Skeletal muscle tissue (tissue), 4 donors: Measurements from ENCODE around the gene NPPA. TPM values are rescaled to one million over a fixed set of nuclear protein-coding genes. Genes with fewer than 3 reads are reported as not detected.

Experiments
- H3K27ac ChIP-seq: one replicate; pipeline ENCODE4 v1.7.0; 2013; ENCODE audit warnings: mild to moderate bottlenecking, low read depth, low read length, inconsistent platforms
- H3K27me3 ChIP-seq, 3 donors: one replicate each; pipeline ENCODE4 v1.7.0; 2013; ENCODE audit warnings: low read length in 3 of 3; ENCODE audit not compliant: control insufficient read depth in 3 of 3, insufficient read depth in 3 of 3
- H3K36me3 ChIP-seq, 3 donors: one replicate each; pipeline ENCODE4 v1.7.0; 2013; ENCODE audit warnings: low read length in 3 of 3; ENCODE audit not compliant: control insufficient read depth in 3 of 3, insufficient read depth in 3 of 3
- H3K4me1 ChIP-seq, 3 donors: one replicate each; pipeline ENCODE4 v1.7.0; 2013; ENCODE audit warnings: low read length in 3 of 3, mild to moderate bottlenecking in 3 of 3; ENCODE audit not compliant: control insufficient read depth in 3 of 3, insufficient read depth in 3 of 3
- H3K4me3 ChIP-seq, 3 donors: one replicate each; pipeline ENCODE4 v1.7.0; 2013; ENCODE audit warnings: low read length in 3 of 3
- H3K9ac ChIP-seq, 3 donors: one replicate each; pipeline ENCODE4 v1.7.0; 2013; ENCODE audit warnings: low read length in 3 of 3, mild to moderate bottlenecking in 3 of 3, moderate library complexity in 2 of 3, low read depth in 1 of 3
- H3K9me3 ChIP-seq, 3 donors: one replicate each; pipeline ENCODE4 v1.7.0; 2013; ENCODE audit warnings: low read length in 3 of 3; ENCODE audit not compliant: control insufficient read depth in 3 of 3
- total RNA-seq: library from RNA; depleted of rRNA; stranded (reverse); fragments of >200 nt; gene quantifications from one replicate; pipeline ENCODE4 v1.2.3, GENCODE V29; 2014
- donor health status: Osteomylitis.

The NPPA gene
- total RNA-seq, 1 donor from 2014 or later: 4.2 TPM

- Histone ChIP-seq H3K27me3 (peaks cover 38 to 42% (median 39%) of the 10 kb centered on the region in 3 donors), H3K27ac (no peak overlapping the region), H3K9me3 (no peaks in the 10 kb centered on the region), H3K9ac (no peak overlapping the region), H3K36me3 (no peaks in the 10 kb centered on the region), H3K4me1 (no peaks in the 10 kb centered on the region), H3K4me3 (no peak overlapping the region)
Measured at GRCh38 chr1:11860587-11860986, 13.0 kb upstream of the NPPA start.

GRCh38 chr1:11860083-11860482, 12.5 kb upstream of the NPPA start:
- Histone ChIP-seq H3K9ac (no peak overlapping the region), H3K4me1 (no peaks in the 10 kb centered on the region), H3K36me3 (no peaks in the 10 kb centered on the region), H3K4me3 (no peak overlapping the region), H3K27me3 (peaks cover 38 to 42% (median 39%) of the 10 kb centered on the region in 3 donors), H3K27ac (no peak overlapping the region), H3K9me3 (no peaks in the 10 kb centered on the region)

- Histone ChIP-seq H3K9ac (no peak overlapping the region), H3K27ac (no peak overlapping the region), H3K36me3 (no peaks in the 10 kb centered on the region), H3K4me1 (no peaks in the 10 kb centered on the region), H3K9me3 (no peaks in the 10 kb centered on the region), H3K27me3 (peaks cover 39 to 46% (median 44%) of the 10 kb centered on the region in 3 donors), H3K4me3 (no peak overlapping the region)
Measured at GRCh38 chr1:11858968-11859871, 11.6 kb upstream of the NPPA start.

GRCh38 chr1:11858613-11858967, 11.0 kb upstream of the NPPA start, which contains the start of gene NPPB:
NPPB (minus strand) TSS chr1:11858945; CDS start chr1:11858833, 112 bp downstream.
- Histone ChIP-seq H3K9me3 (no peaks in the 10 kb centered on the region), H3K4me1 (no peaks in the 10 kb centered on the region), H3K4me3 (no peak within 1 kb of the TSS), H3K36me3 (no peaks in the 10 kb centered on the region), H3K27me3 (peaks cover 39 to 46% (median 46%) of the 10 kb centered on the region in 3 donors), H3K9ac (no peak within 1 kb of the TSS), H3K27ac (no peak within 1 kb of the TSS)

- Histone ChIP-seq H3K36me3 (no peaks in the 10 kb centered on the region), H3K9me3 (no peaks in the 10 kb centered on the region)
Measured at GRCh38 chr1:11858158-11858557, 10.6 kb upstream of the NPPA start.

GRCh38 chr1:11857164-11857851, 9.7 kb upstream of the NPPA start:
- Histone ChIP-seq H3K36me3 (no peaks in the 10 kb centered on the region), H3K4me3 (no peak overlapping the region), H3K4me1 (no peaks in the 10 kb centered on the region), H3K9ac (no peak overlapping the region), H3K27me3 (peaks cover 39 to 47% (median 45%) of the 10 kb centered on the region in 3 donors), H3K9me3 (no peaks in the 10 kb centered on the region), H3K27ac (no peak overlapping the region)

More at GRCh38 chr1:11858158-11858557, 10.6 kb upstream of the NPPA start:
- Histone ChIP-seq H3K27ac (no peak overlapping the region), H3K4me1 (no peaks in the 10 kb centered on the region), H3K4me3 (no peak overlapping the region), H3K9ac (no peak overlapping the region), H3K27me3 (peaks cover 39 to 47% (median 46%) of the 10 kb centered on the region in 3 donors)

GRCh38 chr1:11856698-11857097, 9.1 kb upstream of the NPPA start:
- Histone ChIP-seq H3K9ac (no peak overlapping the region), H3K9me3 (no peaks in the 10 kb centered on the region), H3K27ac (no peak overlapping the region), H3K27me3 (peaks cover 38 to 47% (median 43%) of the 10 kb centered on the region in 3 donors), H3K4me1 (no peaks in the 10 kb centered on the region), H3K36me3 (no peaks in the 10 kb centered on the region), H3K4me3 (no peak overlapping the region)

- peaks cover 31 to 46% (median 37%) of the 10 kb centered on the region in 3 donors for H3K27me3 ChIP-seq
Measured at GRCh38 chr1:11855430-11855829, 7.8 kb upstream of the NPPA start.

GRCh38 chr1:11854519-11854918, 6.9 kb upstream of the NPPA start:
- H3K27ac ChIP-seq: no peak overlapping the region
- H3K4me3 ChIP-seq: no peak overlapping the region
- H3K9ac ChIP-seq: no peak overlapping the region
- H3K4me1 ChIP-seq: peaks cover 0 to 2% (median 0%) of the 10 kb centered on the region in 3 donors
- peaks cover 29 to 41% (median 40%) of the 10 kb centered on the region in 3 donors for H3K27me3 ChIP-seq
- no peaks in the 10 kb centered on the region for H3K9me3 ChIP-seq
- no peaks in the 10 kb centered on the region for H3K36me3 ChIP-seq

More at GRCh38 chr1:11855430-11855829, 7.8 kb upstream of the NPPA start:
- H3K27ac ChIP-seq: no peak overlapping the region
- no peaks in the 10 kb centered on the region for H3K36me3 ChIP-seq
- H3K9ac ChIP-seq: no peak overlapping the region
- H3K4me3 ChIP-seq: no peak overlapping the region
- peaks cover 0 to 2% (median 0%) of the 10 kb centered on the region in 3 donors for H3K4me1 ChIP-seq
- H3K9me3 ChIP-seq: no peaks in the 10 kb centered on the region

GRCh38 chr1:11851180-11851579, 3.6 kb upstream of the NPPA start:
- H3K9me3 ChIP-seq: no peaks in the 10 kb centered on the region
- no peak overlapping the region for H3K4me3 ChIP-seq
- H3K9ac ChIP-seq: no peak overlapping the region
- H3K27me3 ChIP-seq: peaks cover 0 to 12% (median 9%) of the 10 kb centered on the region in 3 donors
- H3K36me3 ChIP-seq: peaks cover 0 to 4% (median 0%) of the 10 kb centered on the region in 3 donors
- no peak overlapping the region for H3K27ac ChIP-seq
- peaks cover 0 to 4% (median 2%) of the 10 kb centered on the region in 3 donors for H3K4me1 ChIP-seq
